IPS-15b (cell line): ENCODE measurements around the gene TOPAZ1.
"Not testable (repeated sequence)": the region's sequence is repeated elsewhere in the genome, so short reads cannot be mapped to it uniquely, and the experiment has no call there.

Experiments
- H3K27me3 ChIP-seq: one replicate; pipeline ENCODE4 v1.6.1; 2013; ENCODE audit warnings: low read length; ENCODE audit not compliant: control insufficient read depth, insufficient read depth
- H3K36me3 ChIP-seq: one replicate; pipeline ENCODE4 v1.6.1; 2013; ENCODE audit warnings: low read length; ENCODE audit not compliant: control insufficient read depth, insufficient read depth
- H3K4me1 ChIP-seq: one replicate; pipeline ENCODE4 v1.6.1; 2013; ENCODE audit warnings: mild to moderate bottlenecking, low read length; ENCODE audit not compliant: control insufficient read depth, insufficient read depth
- H3K4me3 ChIP-seq: one replicate; pipeline ENCODE4 v1.5.1; 2013; ENCODE audit warnings: low read depth, low read length
- H3K9ac ChIP-seq: one replicate; pipeline ENCODE4 v1.6.1; 2013; ENCODE audit warnings: low read depth, mild to moderate bottlenecking, low read length
- H3K9me3 ChIP-seq: one replicate; pipeline ENCODE4 v1.6.1; 2013; ENCODE audit warnings: mild to moderate bottlenecking, low read length; ENCODE audit not compliant: control insufficient read depth, insufficient read depth

TOPAZ1 gene

GRCh38 chr3:44338828-44339127 lies 97.1 kb downstream of the TOPAZ1 start:
- peak overlapping the region; percentile 84 for H3K4me3 ChIP-seq
- H3K9ac ChIP-seq, result peak overlapping the region; percentile 70
- H3K4me1 ChIP-seq, result no peaks in the 10 kb centered on the region
- no peaks in the 10 kb centered on the region for H3K9me3 ChIP-seq
- H3K27me3 ChIP-seq, result peaks cover 2% of the 10 kb centered on the region
- H3K36me3 ChIP-seq, result no peaks in the 10 kb centered on the region

GRCh38 chr3:44339181-44340057 lies 97.7 kb downstream of the TOPAZ1 start:
- Histone ChIP-seq H3K9ac (peak overlapping the region; percentile 70), H3K9me3 (no peaks in the 10 kb centered on the region), H3K27me3 (no peaks in the 10 kb centered on the region), H3K4me1 (no peaks in the 10 kb centered on the region), H3K36me3 (no peaks in the 10 kb centered on the region), H3K4me3 (peak overlapping the region; percentile 84)

- H3K9ac ChIP-seq, result no peak overlapping the region
- H3K4me3 ChIP-seq, result peak overlapping the region; percentile 84
- no peaks in the 10 kb centered on the region for H3K9me3 ChIP-seq
- H3K36me3 ChIP-seq, result no peaks in the 10 kb centered on the region
- no peaks in the 10 kb centered on the region for H3K4me1 ChIP-seq
- no peaks in the 10 kb centered on the region for H3K27me3 ChIP-seq
These were observed 98.3 kb downstream of the TOPAZ1 start for GRCh38 chr3:44340058-44340395.

- no peak overlapping the region for H3K4me3 ChIP-seq
- no peaks in the 10 kb centered on the region for H3K36me3 ChIP-seq
- no peaks in the 10 kb centered on the region for H3K4me1 ChIP-seq
- H3K27me3 ChIP-seq, result no peaks in the 10 kb centered on the region
- H3K9me3 ChIP-seq, result no peaks in the 10 kb centered on the region
- no peak overlapping the region for H3K9ac ChIP-seq
These were observed 100.6 kb downstream of the TOPAZ1 start for GRCh38 chr3:44342176-44342790.

GRCh38 chr3:44343421-44343820 lies 101.7 kb downstream of the TOPAZ1 start:
- H3K36me3 ChIP-seq, result no peaks in the 10 kb centered on the region
- H3K9ac ChIP-seq, result no peak overlapping the region
- H3K4me3 ChIP-seq, result no peak overlapping the region
- no peaks in the 10 kb centered on the region for H3K27me3 ChIP-seq
- no peaks in the 10 kb centered on the region for H3K4me1 ChIP-seq
- no peaks in the 10 kb centered on the region for H3K9me3 ChIP-seq

- not testable (repeated sequence) for H3K9me3 ChIP-seq, H3K36me3 ChIP-seq, H3K4me1 ChIP-seq
These were observed 104.9 kb downstream of the TOPAZ1 start for GRCh38 chr3:44346590-44346989.

GRCh38 chr3:44348993-44349392 lies 107.3 kb downstream of the TOPAZ1 start:
- Histone ChIP-seq H3K27me3 (no peaks in the 10 kb centered on the region), H3K36me3 (no peaks in the 10 kb centered on the region), H3K9ac (no peak overlapping the region), H3K9me3 (no peaks in the 10 kb centered on the region), H3K4me3 (no peak overlapping the region), H3K4me1 (no peaks in the 10 kb centered on the region)

More at GRCh38 chr3:44346590-44346989, 104.9 kb downstream of the TOPAZ1 start:
- not testable (repeated sequence) for H3K4me3 ChIP-seq, H3K9ac ChIP-seq, H3K27me3 ChIP-seq

GRCh38 chr3:44353355-44353924 lies 111.8 kb downstream of the TOPAZ1 start:
- Histone ChIP-seq H3K4me3 (no peak overlapping the region), H3K27me3 (no peaks in the 10 kb centered on the region), H3K4me1 (peaks cover 4% of the 10 kb centered on the region), H3K36me3 (no peaks in the 10 kb centered on the region), H3K9me3 (no peaks in the 10 kb centered on the region), H3K9ac (no peak overlapping the region)

- Histone ChIP-seq H3K27me3 (no peaks in the 10 kb centered on the region), H3K4me3 (no peak overlapping the region), H3K9ac (no peak overlapping the region), H3K9me3 (no peaks in the 10 kb centered on the region), H3K36me3 (no peaks in the 10 kb centered on the region), H3K4me1 (peaks cover 8% of the 10 kb centered on the region)
These were observed 113.8 kb downstream of the TOPAZ1 start for GRCh38 chr3:44355362-44356033.

GRCh38 chr3:44359146-44359751 lies 117.6 kb downstream of the TOPAZ1 start:
- no peaks in the 10 kb centered on the region for H3K9me3 ChIP-seq
- peaks cover 8% of the 10 kb centered on the region for H3K4me1 ChIP-seq
- H3K4me3 ChIP-seq, result no peak overlapping the region
- no peak overlapping the region for H3K9ac ChIP-seq
- H3K36me3 ChIP-seq, result no peaks in the 10 kb centered on the region
- H3K27me3 ChIP-seq, result no peaks in the 10 kb centered on the region

GRCh38 chr3:44363591-44363990 lies 121.9 kb downstream of the TOPAZ1 start:
- Histone ChIP-seq H3K4me1 (peaks cover 4% of the 10 kb centered on the region), H3K9me3 (no peaks in the 10 kb centered on the region), H3K27me3 (no peaks in the 10 kb centered on the region), H3K9ac (no peak overlapping the region), H3K36me3 (no peaks in the 10 kb centered on the region), H3K4me3 (no peak overlapping the region)
